Body of pancreas (tissue), 4 donors: Measurements from ENCODE around the gene ADCY10. TPM values are rescaled to one million over a fixed set of nuclear protein-coding genes. Genes with fewer than 3 reads are reported as not detected.

Source experiments
- ATAC-seq: fragments of 150-250 bp; one replicate; pipeline ENCODE4 v1.9.1; 2016
- DNase-seq, 4 donors: peaks; one replicate each; pipeline ENCODE4 v3.0.0-alpha.2; 2019
- H3K27ac ChIP-seq, 4 donors: fragments of 200-600 bp; sonication (generic); 1 replicate in 3 of 4; 2 replicates in 1 of 4; pipeline versions ENCODE4 v1.5.1 to v1.6.1; 2016 to 2019; ENCODE audit warnings: mild to moderate bottlenecking in 1 of 4, mixed read lengths in 1 of 4, moderate library complexity in 1 of 4
- H3K27me3 ChIP-seq, 2 donors: fragments of 200-600 bp; sonication (generic); one replicate each; pipeline ENCODE4 v1.6.0; 2016; ENCODE audit warnings: mild to moderate bottlenecking in 1 of 2
- H3K36me3 ChIP-seq, 2 donors: fragments of 200-600 bp; sonication (generic); replicated peaks in 1 of 2; 2 replicates each; pipeline ENCODE4 v1.5.1; 2016; ENCODE audit warnings: low read depth in 2 of 2; ENCODE audit not compliant: insufficient read depth in 1 of 2
- H3K4me1 ChIP-seq: fragments of 200-600 bp; sonication (generic); one replicate; pipeline ENCODE4 v1.6.0; 2016
- H3K4me3 ChIP-seq, 2 donors: fragments of 200-600 bp; sonication (generic); 1 replicate in 1 of 2; 2 replicates in 1 of 2; pipeline ENCODE4 v1.5.1; 2016 to 2019
- H3K9me3 ChIP-seq, 3 donors: fragments of 200-600 bp; sonication (generic); 1 replicate in 2 of 3; 2 replicates in 1 of 3; pipeline ENCODE4 v1.5.1; 2016
- POLR2A ChIP-seq, 3 donors: fragments of 450-650 bp; IDR thresholded peaks; one replicate each; pipeline ENCODE4 v1.6.1; 2016; ENCODE audit warnings: antibody characterized with exemption in 3 of 3, mild to moderate bottlenecking in 2 of 3
- WGBS, 2 donors: methylation state at CpG; one replicate each; pipeline ENCODE4 v1.1.5; 2017; 5-methylcytosine and 5-hydroxymethylcytosine counted together
- intact Hi-C: fragments of 100-400 bp; cut with DNase I; formaldehyde crosslinking; loops from one replicate; pipeline ENCODE4 v1.15.1; 2023
- total RNA-seq, 2 donors: library from RNA; depleted of rRNA; stranded (reverse); fragments of >200 nt; gene quantifications; one replicate each; pipeline ENCODE4 v1.1.0, GENCODE V29; 2016
- TF ChIP-seq, protein P1 (sequence below), 7 experiments: fragments of 450-650 bp in 4 of 7; fragments of 200-600 bp in 3 of 7; sonication (generic) in 3 of 7; IDR thresholded peaks; one replicate each; pipeline ENCODE4 v1.5.1; 2016 to 2019; ENCODE audit warnings: antibody characterized with exemption in 7 of 7

ADCY10 gene
- total RNA-seq, 2 donors from 2014 or later = 0.26 TPM; not detected in 1

DNA sequence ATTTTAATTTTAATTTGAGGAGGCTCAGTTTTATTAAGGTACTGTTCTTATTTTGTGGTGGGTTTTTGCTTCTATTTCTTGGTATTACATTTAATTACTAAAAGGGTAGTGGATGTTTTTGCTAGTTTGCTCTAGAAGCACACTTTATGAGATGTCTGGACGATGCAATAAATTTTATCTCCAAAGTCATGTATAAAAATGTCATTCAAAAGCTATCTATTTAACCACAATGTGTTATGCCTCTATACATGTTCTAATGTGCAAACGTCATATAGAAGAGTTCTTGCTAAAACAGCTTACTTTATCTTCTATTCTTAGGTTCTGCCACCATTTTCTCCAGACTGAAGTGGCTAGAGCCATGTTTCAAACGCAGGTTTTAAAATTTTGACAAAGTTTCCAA is 35.9 kb upstream of the ADCY10 start:
- H3K27ac ChIP-seq = no peak overlapping the region
- DNase-seq (no peak), ATAC-seq (no peak)
- H3K27me3 ChIP-seq = no peaks in the 10 kb centered on the region
- peaks cover 20% of the 10 kb centered on the region for H3K4me1 ChIP-seq
- no peak overlapping the region for H3K4me3 ChIP-seq
- intact Hi-C loops = no loop called here
- 82 to 92% methylated on average over 3 of the region's 3 CpGs for WGBS, 2 donors
- TF ChIP-seq, protein P1, sequence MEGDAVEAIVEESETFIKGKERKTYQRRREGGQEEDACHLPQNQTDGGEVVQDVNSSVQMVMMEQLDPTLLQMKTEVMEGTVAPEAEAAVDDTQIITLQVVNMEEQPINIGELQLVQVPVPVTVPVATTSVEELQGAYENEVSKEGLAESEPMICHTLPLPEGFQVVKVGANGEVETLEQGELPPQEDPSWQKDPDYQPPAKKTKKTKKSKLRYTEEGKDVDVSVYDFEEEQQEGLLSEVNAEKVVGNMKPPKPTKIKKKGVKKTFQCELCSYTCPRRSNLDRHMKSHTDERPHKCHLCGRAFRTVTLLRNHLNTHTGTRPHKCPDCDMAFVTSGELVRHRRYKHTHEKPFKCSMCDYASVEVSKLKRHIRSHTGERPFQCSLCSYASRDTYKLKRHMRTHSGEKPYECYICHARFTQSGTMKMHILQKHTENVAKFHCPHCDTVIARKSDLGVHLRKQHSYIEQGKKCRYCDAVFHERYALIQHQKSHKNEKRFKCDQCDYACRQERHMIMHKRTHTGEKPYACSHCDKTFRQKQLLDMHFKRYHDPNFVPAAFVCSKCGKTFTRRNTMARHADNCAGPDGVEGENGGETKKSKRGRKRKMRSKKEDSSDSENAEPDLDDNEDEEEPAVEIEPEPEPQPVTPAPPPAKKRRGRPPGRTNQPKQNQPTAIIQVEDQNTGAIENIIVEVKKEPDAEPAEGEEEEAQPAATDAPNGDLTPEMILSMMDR (IDR thresholded peaks at IDR 0.05) = no peak
- TF ChIP-seq POLR2A (IDR thresholded peaks at IDR 0.05) = no peak
- H3K9me3 ChIP-seq = no peaks in the 10 kb centered on the region
- no peaks in the 10 kb centered on the region for H3K36me3 ChIP-seq

DNA sequence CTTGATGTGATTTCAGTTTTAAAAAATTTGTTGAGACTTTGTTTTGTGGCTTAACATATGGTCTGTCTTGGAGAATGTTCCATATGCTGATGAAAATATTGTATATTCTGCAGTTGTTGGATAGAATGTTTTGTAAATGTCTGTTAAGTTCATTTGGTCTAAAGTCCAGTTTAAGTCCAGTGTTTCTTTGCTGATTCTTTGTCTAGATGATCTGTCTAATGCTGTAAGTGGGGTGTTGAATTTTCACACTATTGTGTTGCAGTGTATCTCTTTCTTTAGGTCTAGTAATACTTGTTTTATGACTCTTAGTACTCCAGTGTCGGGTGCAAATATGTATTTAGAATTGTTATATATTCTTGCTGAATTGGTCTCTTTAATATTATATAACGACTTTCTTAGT is 33.8 kb upstream of the ADCY10 start:
- H3K4me1 ChIP-seq = peaks cover 20% of the 10 kb centered on the region
- WGBS, 2 donors = 88% methylated on average over 2 of the region's 2 CpGs
- intact Hi-C loops = no loop called here
- TF ChIP-seq, protein P1 (IDR thresholded peaks at IDR 0.05) = no peak
- no peak for TF ChIP-seq POLR2A (IDR thresholded peaks at IDR 0.05)
- H3K9me3 ChIP-seq = no peaks in the 10 kb centered on the region
- no peak for ATAC-seq
- H3K27me3 ChIP-seq = no peaks in the 10 kb centered on the region
- no peak overlapping the region for H3K4me3 ChIP-seq
- H3K27ac ChIP-seq = no peak overlapping the region
- H3K36me3 ChIP-seq = peaks cover 0 to 2% of the 10 kb centered on the region in 2 donors
- no peak for DNase-seq

DNA sequence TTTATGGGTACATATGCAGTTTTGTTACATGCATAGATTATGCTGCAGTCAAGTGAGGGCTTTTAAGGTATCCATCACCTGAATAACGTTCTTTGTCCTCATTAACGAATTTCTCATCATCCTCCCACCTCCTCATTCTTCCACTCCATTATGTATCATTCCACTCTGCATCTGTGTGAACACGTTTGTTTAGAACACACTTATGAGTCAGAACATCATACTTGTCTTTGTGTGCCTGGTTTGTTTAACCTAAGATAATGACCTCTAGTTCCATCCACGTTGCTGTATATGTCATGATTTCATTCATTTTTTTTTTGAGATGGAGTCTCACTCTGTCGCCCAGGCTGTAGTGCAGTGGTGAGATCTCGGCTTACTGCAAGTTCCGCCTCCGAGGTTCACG is 29.6 kb upstream of the ADCY10 start:
- TF ChIP-seq, protein P1 (IDR thresholded peaks at IDR 0.05) = no peak
- TF ChIP-seq POLR2A (IDR thresholded peaks at IDR 0.05) = no peak
- DNase-seq = no peak
- intact Hi-C loops = no loop called here

DNA sequence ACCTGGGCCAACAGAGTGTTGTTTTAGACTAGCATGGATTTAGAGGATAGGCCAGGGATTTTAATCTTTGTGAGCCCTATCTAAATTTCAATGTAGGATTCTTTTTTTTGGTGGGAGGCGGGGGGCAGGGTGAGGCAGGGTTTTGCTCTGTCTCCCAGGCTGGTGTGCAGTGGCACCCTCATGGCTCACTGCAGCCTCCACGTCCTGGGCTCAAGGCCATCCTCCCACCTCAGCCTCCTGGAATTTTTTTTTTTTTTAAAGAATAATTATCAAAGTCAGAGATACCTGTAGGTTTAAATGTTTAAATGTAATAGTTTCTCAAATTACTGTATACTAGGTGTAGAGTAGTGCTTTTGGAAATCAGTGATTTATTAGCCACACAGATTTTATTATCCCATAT is 26.3 kb upstream of the ADCY10 start:
- no peak for ATAC-seq
- 88 to 92% methylated on average over 2 of the region's 2 CpGs for WGBS, 2 donors

More for the DNA sequence above, 29.6 kb upstream of the ADCY10 start:
- Histone ChIP-seq H3K27me3 (no peaks in the 10 kb centered on the region), H3K9me3 (no peaks in the 10 kb centered on the region), H3K4me3 (no peak overlapping the region), H3K36me3 (peaks cover 0 to 2% of the 10 kb centered on the region in 2 donors), H3K4me1 (peaks cover 22% of the 10 kb centered on the region), H3K27ac (no peak overlapping the region)
- no peak for ATAC-seq
- 83 to 89% methylated on average over 9 of the region's 9 CpGs for WGBS, 2 donors

More for the DNA sequence above, 26.3 kb upstream of the ADCY10 start:
- Histone ChIP-seq H3K27me3 (no peaks in the 10 kb centered on the region), H3K27ac (no peak overlapping the region), H3K4me3 (no peak overlapping the region), H3K4me1 (peaks cover 7% of the 10 kb centered on the region), H3K9me3 (no peaks in the 10 kb centered on the region), H3K36me3 (peaks cover 0 to 2% of the 10 kb centered on the region in 2 donors)
- intact Hi-C loops = no loop called here
- TF ChIP-seq POLR2A (IDR thresholded peaks at IDR 0.05) = no peak
- TF ChIP-seq, protein P1 (IDR thresholded peaks at IDR 0.05) = no peak
- DNase-seq = no peak
